Loucy (cell line): ENCODE measurements around the gene WRAP73.
A peak's percentile ranks its signal among the peaks of the same experiment; 100 is the strongest.

Experiments
- H2AFZ ChIP-seq: fragments of 200-600 bp; sonication (generic); 2 replicates; pipeline ENCODE4 v1.6.0; 2016; ENCODE audit warnings: antibody characterized with exemption, mild to moderate bottlenecking, low read length, moderate library complexity
- H3F3A ChIP-seq: fragments of 200-600 bp; 2 replicates; pipeline ENCODE4 v1.6.0; 2016; ENCODE audit warnings: antibody characterized with exemption, low read depth, mild to moderate bottlenecking
- H3K27me3 ChIP-seq: fragments of 200-600 bp; sonication (generic); 2 replicates; pipeline ENCODE4 v1.6.1; 2014; ENCODE audit warnings: low read length, mild to moderate bottlenecking; ENCODE audit not compliant: insufficient read depth, poor library complexity, severe bottlenecking
- H3K36me3 ChIP-seq: fragments of 200-600 bp; sonication (generic); 2 replicates; pipeline ENCODE4 v1.6.1; 2016; ENCODE audit warnings: low read length; ENCODE audit not compliant: insufficient read depth
- H3K4me1 ChIP-seq: fragments of 200-600 bp; sonication (generic); 2 replicates; pipeline ENCODE4 v1.5.1; 2014; ENCODE audit warnings: low read length, mild to moderate bottlenecking; ENCODE audit not compliant: insufficient read depth, poor library complexity, severe bottlenecking
- H3K4me2 ChIP-seq: fragments of 200-600 bp; sonication (generic); 2 replicates; pipeline ENCODE4 v1.6.0; 2014; ENCODE audit warnings: antibody characterized with exemption, low read length, low read depth, mild to moderate bottlenecking; ENCODE audit not compliant: poor library complexity, severe bottlenecking
- H3K4me3 ChIP-seq: fragments of 200-600 bp; sonication (generic); 2 replicates; pipeline ENCODE4 v1.5.1; 2014; ENCODE audit warnings: low read length, mild to moderate bottlenecking, mixed read lengths; ENCODE audit not compliant: poor library complexity, severe bottlenecking
- H3K79me2 ChIP-seq: fragments of 200-600 bp; sonication (generic); 2 replicates; pipeline ENCODE4 v1.6.1; 2014; ENCODE audit warnings: low read length; ENCODE audit not compliant: insufficient read depth
- H3K9ac ChIP-seq: fragments of 200-600 bp; sonication (generic); 2 replicates; pipeline ENCODE4 v1.6.0; 2014; ENCODE audit warnings: mild to moderate bottlenecking, low read depth, low read length, moderate library complexity; ENCODE audit not compliant: poor library complexity, severe bottlenecking
- H3K9me2 ChIP-seq: fragments of 200-600 bp; sonication (generic); replicated peaks from 2 replicates; pipeline ENCODE4 v1.6.1; 2016; ENCODE audit warnings: low read depth, low read length, mixed read lengths
- H3K9me3 ChIP-seq: fragments of 200-600 bp; sonication (generic); 2 replicates; pipeline ENCODE4 v1.6.1; 2014; ENCODE audit warnings: mild to moderate bottlenecking, antibody characterized with exemption, low read length, low read depth; ENCODE audit not compliant: insufficient read depth
- H4K20me1 ChIP-seq: fragments of 200-600 bp; sonication (generic); 2 replicates; pipeline ENCODE4 v1.6.0; 2014; ENCODE audit warnings: antibody characterized with exemption, low read length, mild to moderate bottlenecking; ENCODE audit not compliant: insufficient read depth, poor library complexity, severe bottlenecking
- EZH2phosphoT487 ChIP-seq: fragments of 200-600 bp; IDR thresholded peaks from 2 replicates; pipeline ENCODE4 v1.6.1; 2018; ENCODE audit warnings: antibody characterized with exemption, mild to moderate bottlenecking, moderate library complexity, borderline replicate concordance
- TF ChIP-seq, protein P1 (sequence below): fragments of 200-600 bp; sonication (generic); conservative IDR thresholded peaks from 2 replicates; pipeline ENCODE4 v1.5.1; 2014; ENCODE audit warnings: mild to moderate bottlenecking, antibody characterized with exemption, low read length

Gene WRAP73

DNA sequence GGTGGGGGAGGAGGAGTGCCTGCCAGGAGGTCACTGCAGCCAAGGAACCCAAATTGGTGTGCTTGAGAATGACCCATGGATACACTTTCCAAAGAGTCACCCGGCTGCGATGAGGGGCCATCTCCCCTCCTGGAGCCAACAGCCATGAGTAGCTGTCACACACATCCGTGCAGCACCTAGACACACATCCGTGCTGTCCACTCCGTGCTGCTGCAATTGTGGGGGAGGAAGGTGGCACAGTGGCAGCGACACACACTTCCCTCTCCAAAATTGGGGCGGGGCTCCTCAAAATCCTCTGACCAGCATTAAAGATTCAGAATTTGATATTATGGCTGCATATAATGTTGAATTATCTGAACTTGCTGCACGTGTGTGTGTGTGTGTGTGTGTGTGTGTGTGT lies 18.2 kb upstream of the WRAP73 start:
- no peak for TF ChIP-seq EZH2phosphoT487
- TF ChIP-seq, protein P1, sequence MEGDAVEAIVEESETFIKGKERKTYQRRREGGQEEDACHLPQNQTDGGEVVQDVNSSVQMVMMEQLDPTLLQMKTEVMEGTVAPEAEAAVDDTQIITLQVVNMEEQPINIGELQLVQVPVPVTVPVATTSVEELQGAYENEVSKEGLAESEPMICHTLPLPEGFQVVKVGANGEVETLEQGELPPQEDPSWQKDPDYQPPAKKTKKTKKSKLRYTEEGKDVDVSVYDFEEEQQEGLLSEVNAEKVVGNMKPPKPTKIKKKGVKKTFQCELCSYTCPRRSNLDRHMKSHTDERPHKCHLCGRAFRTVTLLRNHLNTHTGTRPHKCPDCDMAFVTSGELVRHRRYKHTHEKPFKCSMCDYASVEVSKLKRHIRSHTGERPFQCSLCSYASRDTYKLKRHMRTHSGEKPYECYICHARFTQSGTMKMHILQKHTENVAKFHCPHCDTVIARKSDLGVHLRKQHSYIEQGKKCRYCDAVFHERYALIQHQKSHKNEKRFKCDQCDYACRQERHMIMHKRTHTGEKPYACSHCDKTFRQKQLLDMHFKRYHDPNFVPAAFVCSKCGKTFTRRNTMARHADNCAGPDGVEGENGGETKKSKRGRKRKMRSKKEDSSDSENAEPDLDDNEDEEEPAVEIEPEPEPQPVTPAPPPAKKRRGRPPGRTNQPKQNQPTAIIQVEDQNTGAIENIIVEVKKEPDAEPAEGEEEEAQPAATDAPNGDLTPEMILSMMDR, result no peak
- Histone ChIP-seq H3K4me1 (peaks cover 8% of the 10 kb centered on the region), H3K9me2 (no peaks in the 10 kb centered on the region), H3K9me3 (no peaks in the 10 kb centered on the region), H3F3A (no peaks in the 10 kb centered on the region), H3K4me2 (no peak overlapping the region), H3K4me3 (no peak overlapping the region), H4K20me1 (no peaks in the 10 kb centered on the region), H3K9ac (no peak overlapping the region), H2AFZ (no peak overlapping the region), H3K27me3 (no peaks in the 10 kb centered on the region), H3K79me2 (no peaks in the 10 kb centered on the region), H3K36me3 (no peaks in the 10 kb centered on the region)

DNA sequence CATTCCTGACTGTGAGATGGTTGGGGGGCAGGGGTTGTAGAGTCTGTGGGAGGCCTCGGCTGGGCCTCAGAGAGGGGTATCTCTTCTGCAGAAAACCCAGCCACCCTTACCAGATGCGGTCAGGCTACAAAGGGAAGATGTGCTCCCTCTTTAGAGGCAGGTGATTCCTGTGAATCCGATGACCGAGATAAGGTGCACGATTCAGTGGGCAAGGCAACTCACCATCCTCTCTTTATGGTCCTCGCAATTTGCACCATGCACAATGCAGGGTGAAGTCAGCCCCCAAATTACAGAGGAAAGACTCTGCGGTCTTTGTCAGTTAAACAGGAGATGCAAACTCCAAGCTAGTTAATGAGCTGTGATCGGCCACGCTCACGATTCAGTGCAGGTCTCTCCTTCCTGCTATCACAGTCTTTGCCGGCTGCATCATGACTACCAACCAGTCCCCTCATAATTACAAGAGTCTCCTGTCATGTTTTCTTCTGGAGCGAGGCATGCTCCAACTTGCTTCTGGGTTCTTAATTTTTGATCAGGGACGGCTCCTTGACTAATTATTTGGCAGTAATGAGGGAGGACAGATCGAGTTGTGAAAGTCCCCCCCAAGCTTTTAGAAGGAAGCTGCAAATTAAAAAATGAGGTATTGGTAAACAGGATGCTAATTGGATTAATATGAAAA lies 14.9 kb upstream of the WRAP73 start:
- Histone ChIP-seq H3K9me2 (no peaks in the 10 kb centered on the region), H3K4me1 (peaks cover 8% of the 10 kb centered on the region), H3K9me3 (no peaks in the 10 kb centered on the region), H3K9ac (no peak overlapping the region), H3K79me2 (no peaks in the 10 kb centered on the region), H2AFZ (peak overlapping the region; percentile 97), H4K20me1 (no peaks in the 10 kb centered on the region), H3K36me3 (no peaks in the 10 kb centered on the region), H3F3A (no peaks in the 10 kb centered on the region), H3K27me3 (no peaks in the 10 kb centered on the region), H3K4me2 (no peak overlapping the region), H3K4me3 (no peak overlapping the region)
- TF ChIP-seq, protein P1, result no peak
- TF ChIP-seq EZH2phosphoT487, result no peak

GRCh38 chr1:3663999-3664699 lies 14.2 kb upstream of the WRAP73 start:
- Histone ChIP-seq H3K9me3 (no peaks in the 10 kb centered on the region), H3K4me2 (no peak overlapping the region), H3K79me2 (no peaks in the 10 kb centered on the region), H3K4me3 (no peak overlapping the region), H3K9ac (no peak overlapping the region), H3K27me3 (no peaks in the 10 kb centered on the region), H3F3A (no peaks in the 10 kb centered on the region), H3K9me2 (no peaks in the 10 kb centered on the region), H4K20me1 (no peaks in the 10 kb centered on the region), H3K4me1 (peaks cover 8% of the 10 kb centered on the region), H3K36me3 (no peaks in the 10 kb centered on the region), H2AFZ (peak overlapping the region; percentile 97)
- TF ChIP-seq EZH2phosphoT487, result no peak
- TF ChIP-seq, protein P1, result no peak
